B cell (primary cell): ENCODE results near the gene CETN3. TPM values are rescaled to one million over a fixed set of nuclear protein-coding genes. Genes with fewer than 3 reads are reported as not detected.

Experiments
- ATAC-seq: fragments of 200-7000 bp; cut with Tn5 transposase; one replicate; pipeline ENCODE4 v1.10.0; 2021; ENCODE audit warnings: low read depth, mild to moderate bottlenecking, moderate number of reproducible peaks, moderate library complexity
- CTCF ChIA-PET: fragments of 350-600 bp; sonication (Branson Sonifier 250); formaldehyde crosslinking; loops from one replicate; lab custom pipeline; 2021; ENCODE audit warnings: antibody characterized with exemption, inconsistent platforms; lab: Charles Lee
- POLR2A ChIA-PET: fragments of 350-600 bp; sonication (Branson Sonifier 250); formaldehyde crosslinking; loops from one replicate; lab custom pipeline; 2021; ENCODE audit warnings: antibody characterized with exemption; lab: Charles Lee
- DNase-seq: peaks from one replicate; pipeline ENCODE4 v3.0.0; 2013
- H2AFZ ChIP-seq: 2 replicates; pipeline ENCODE4 v1.6.1; 2012; ENCODE audit warnings: mild to moderate bottlenecking, low read depth, low read length; ENCODE audit not compliant: insufficient read depth, poor library complexity, severe bottlenecking
- H3K27ac ChIP-seq, 2 donors: 1 replicate in 1 of 2; 2 replicates in 1 of 2; pipeline ENCODE4 v1.5.1; 2012 to 2013; ENCODE audit warnings: low read length in 2 of 2, mild to moderate bottlenecking in 2 of 2, moderate library complexity in 1 of 2
- H3K27me3 ChIP-seq, 4 experiments: fragments of 200-600 bp in 1 of 4; sonication (generic) in 1 of 4; replicated peaks in 1 of 4; 1 replicate in 2 of 4; 2 replicates in 2 of 4; pipeline versions ENCODE4 v1.6.1 to v1.7.0; 2013 to 2016; ENCODE audit warnings: low read length in 3 of 4, mild to moderate bottlenecking in 2 of 4, mixed read lengths in 1 of 4, moderate library complexity in 1 of 4; ENCODE audit not compliant: insufficient read depth in 4 of 4, control insufficient read depth in 3 of 4; ENCODE audit errors: control extremely low read depth in 1 of 4
- H3K36me3 ChIP-seq, 2 experiments: replicated peaks in 1 of 2; 1 replicate in 1 of 2; 2 replicates in 1 of 2; pipeline versions ENCODE4 v1.6.1 to v1.7.1; 2013; ENCODE audit warnings: low read length in 1 of 2; ENCODE audit not compliant: insufficient read depth in 2 of 2, control insufficient read depth in 1 of 2; ENCODE audit errors: control extremely low read depth in 1 of 2, extremely low read depth in 1 of 2
- H3K4me1 ChIP-seq, 2 donors: fragments of 200-600 bp in 1 of 2; sonication (generic) in 1 of 2; 1 replicate in 1 of 2; 2 replicates in 1 of 2; pipeline versions ENCODE4 v1.5.1 to v1.6.1; 2013 to 2017; ENCODE audit warnings: low read length in 2 of 2; ENCODE audit not compliant: control insufficient read depth in 2 of 2, insufficient read depth in 2 of 2
- H3K4me2 ChIP-seq: replicated peaks from 2 replicates; pipeline ENCODE3; 2012; ENCODE audit warnings: mild to moderate bottlenecking, low read depth, low read length; ENCODE audit not compliant: poor library complexity, severe bottlenecking
- H3K4me3 ChIP-seq, 5 experiments: fragments of 200-600 bp in 1 of 5; sonication (generic) in 1 of 5; 1 replicate in 3 of 5; 2 replicates in 2 of 5; pipeline versions ENCODE4 v1.5.1 to v1.7.0; 2011 to 2016; ENCODE audit warnings: low read length in 4 of 5, mild to moderate bottlenecking in 4 of 5, low read depth in 2 of 5, control low read depth in 1 of 5, moderate library complexity in 1 of 5; ENCODE audit not compliant: insufficient read depth in 1 of 5; ENCODE audit errors: control extremely low read depth in 1 of 5, extremely low read depth in 1 of 5
- H3K79me2 ChIP-seq: fragments of 200-600 bp; sonication (generic); one replicate; pipeline ENCODE4 v1.6.0; 2016; ENCODE audit warnings: low read length; ENCODE audit not compliant: control insufficient read depth, insufficient read depth
- H3K9ac ChIP-seq: fragments of 200-600 bp; sonication (generic); 2 replicates; pipeline ENCODE4 v1.6.1; 2017; ENCODE audit warnings: mild to moderate bottlenecking, low read length, moderate library complexity
- H3K9me3 ChIP-seq, 3 donors: one replicate each; pipeline versions ENCODE4 v1.6.1 to v1.7.1; 2013; ENCODE audit warnings: low read length in 2 of 3; ENCODE audit not compliant: control insufficient read depth in 2 of 3, insufficient read depth in 1 of 3; ENCODE audit errors: control extremely low read depth in 1 of 3
- H4K20me1 ChIP-seq: 2 replicates; pipeline ENCODE4 v1.6.0; 2012; ENCODE audit warnings: mild to moderate bottlenecking, low read length; ENCODE audit not compliant: insufficient read depth, control insufficient read depth, poor library complexity, severe bottlenecking
- H3K27ac Mint-ChIP-seq: one replicate; pipeline ENCODE4 v1.8.0; 2021; ENCODE audit warnings: mixed read lengths
- H3K27me3 Mint-ChIP-seq: one replicate; pipeline ENCODE4 v1.8.0; 2021; ENCODE audit warnings: mixed read lengths
- H3K4me1 Mint-ChIP-seq: one replicate; pipeline ENCODE4 v1.8.0; 2021; ENCODE audit warnings: mixed read lengths
- H3K4me3 Mint-ChIP-seq: one replicate; pipeline ENCODE4 v1.8.0; 2021; ENCODE audit warnings: mixed read lengths
- H3K9me3 Mint-ChIP-seq: one replicate; pipeline ENCODE4 v1.8.0; 2022; ENCODE audit warnings: mixed read lengths; ENCODE audit not compliant: insufficient read depth
- EZH2 ChIP-seq: IDR thresholded peaks from 2 replicates; pipeline ENCODE4 v1.6.1; 2012; ENCODE audit warnings: borderline replicate concordance, low read depth, mild to moderate bottlenecking, moderate library complexity, low read length; ENCODE audit not compliant: insufficient read depth, poor library complexity, severe bottlenecking
- WGBS: methylation state at CpG from one replicate; pipeline ENCODE4 v1.1.5; 2013; ENCODE audit warnings: missing lambda C conversion rate; ENCODE audit not compliant: insufficient coverage; 5-methylcytosine and 5-hydroxymethylcytosine counted together
- intact Hi-C: fragments of 100-400 bp; cut with micrococcal nuclease; formaldehyde crosslinking; loops from one replicate; pipeline ENCODE4 v1.10.0; 2022
- polyA plus RNA-seq: library from polyadenylated mRNA; depleted of rRNA; stranded (reverse); fragments of >200 nt; gene quantifications from 2 replicates; pipeline ENCODE4 v1.2.3, GENCODE V29; 2012
- total RNA-seq, 2 donors: library from RNA; stranded (reverse); fragments of 120-200 nt in 1 of 2; gene quantifications; 1 replicate in 1 of 2; 2 replicates in 1 of 2; pipeline versions ENCODE4 v1.2.3 to v1.2.4, GENCODE V29; 2013 to 2022
- TF ChIP-seq, protein P1 (sequence below): fragments of 200-600 bp; IDR thresholded peaks from one replicate; pipeline ENCODE4 v1.8.0; 2022; ENCODE audit warnings: antibody characterized with exemption, mild to moderate bottlenecking

The CETN3 gene
- total and polyA plus RNA-seq, 2 donors (not counting 1 experiment from before 2014, with no cell fraction given) = 1.5 to 18.0 TPM

DNA sequence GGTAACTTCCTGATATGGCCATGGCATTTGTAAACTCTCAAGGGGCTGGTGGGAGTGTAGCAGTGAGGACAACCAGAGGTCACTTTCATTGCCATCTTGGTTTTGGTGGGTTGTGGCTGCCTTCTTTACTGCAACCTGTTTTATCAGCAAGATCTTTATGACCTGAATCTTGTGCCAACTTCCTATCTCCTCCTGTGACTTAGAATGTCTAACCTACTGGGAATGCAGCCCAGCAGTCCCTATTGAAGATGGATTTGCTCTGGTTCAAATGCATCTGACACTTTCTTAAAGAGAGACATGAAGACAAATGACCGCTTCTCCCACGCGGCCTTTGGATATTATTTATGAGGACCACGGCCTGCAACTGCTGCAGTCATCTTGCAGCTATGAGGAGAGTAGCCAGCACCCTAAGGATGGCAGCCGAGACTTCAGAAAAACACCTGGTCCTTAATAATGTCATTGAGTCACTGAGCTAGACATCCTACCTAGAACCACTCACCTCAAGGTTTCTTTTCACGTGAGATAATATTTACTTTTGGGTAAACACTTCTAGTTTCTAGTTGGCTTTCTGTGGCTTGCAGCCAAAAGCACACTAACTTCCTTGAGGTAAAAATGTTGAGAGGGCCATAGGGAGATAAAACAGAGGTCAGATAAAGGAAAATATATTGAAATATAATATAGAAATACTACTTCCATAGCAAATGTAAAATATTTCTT is 28.2 kb downstream of the CETN3 start:
- Histone ChIP-seq H3K79me2 (no peaks in the 10 kb centered on the region), H3K9me3 (no peaks in the 10 kb centered on the region), H3K36me3 (no peaks in the 10 kb centered on the region), H3K4me2 (no peak overlapping the region), H3K27ac (no peak overlapping the region), H3K27me3 (peaks cover 0 to 3% (median 0%) of the 10 kb centered on the region in 4 experiments), H3K4me3 (no peak overlapping the region), H3K4me1 (no peaks in the 10 kb centered on the region), H2AFZ (no peak overlapping the region), H3K9ac (no peak overlapping the region), H4K20me1 (no peaks in the 10 kb centered on the region)
- Mint-ChIP-seq H3K4me3 (no peak overlapping the region), H3K4me1 (no peaks in the 10 kb centered on the region), H3K27ac (no peak overlapping the region), H3K9me3 (no peaks in the 10 kb centered on the region), H3K27me3 (peaks cover 9% of the 10 kb centered on the region)
- CTCF ChIA-PET = no interaction called here
- ATAC-seq (no peak), DNase-seq (no peak)
- intact Hi-C loops = no loop called here
- 97% methylated on average over 4 of the region's 6 CpGs for WGBS
- no peak for TF ChIP-seq EZH2
- TF ChIP-seq, protein P1, sequence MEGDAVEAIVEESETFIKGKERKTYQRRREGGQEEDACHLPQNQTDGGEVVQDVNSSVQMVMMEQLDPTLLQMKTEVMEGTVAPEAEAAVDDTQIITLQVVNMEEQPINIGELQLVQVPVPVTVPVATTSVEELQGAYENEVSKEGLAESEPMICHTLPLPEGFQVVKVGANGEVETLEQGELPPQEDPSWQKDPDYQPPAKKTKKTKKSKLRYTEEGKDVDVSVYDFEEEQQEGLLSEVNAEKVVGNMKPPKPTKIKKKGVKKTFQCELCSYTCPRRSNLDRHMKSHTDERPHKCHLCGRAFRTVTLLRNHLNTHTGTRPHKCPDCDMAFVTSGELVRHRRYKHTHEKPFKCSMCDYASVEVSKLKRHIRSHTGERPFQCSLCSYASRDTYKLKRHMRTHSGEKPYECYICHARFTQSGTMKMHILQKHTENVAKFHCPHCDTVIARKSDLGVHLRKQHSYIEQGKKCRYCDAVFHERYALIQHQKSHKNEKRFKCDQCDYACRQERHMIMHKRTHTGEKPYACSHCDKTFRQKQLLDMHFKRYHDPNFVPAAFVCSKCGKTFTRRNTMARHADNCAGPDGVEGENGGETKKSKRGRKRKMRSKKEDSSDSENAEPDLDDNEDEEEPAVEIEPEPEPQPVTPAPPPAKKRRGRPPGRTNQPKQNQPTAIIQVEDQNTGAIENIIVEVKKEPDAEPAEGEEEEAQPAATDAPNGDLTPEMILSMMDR = no peak
- POLR2A ChIA-PET = no interaction called here

DNA sequence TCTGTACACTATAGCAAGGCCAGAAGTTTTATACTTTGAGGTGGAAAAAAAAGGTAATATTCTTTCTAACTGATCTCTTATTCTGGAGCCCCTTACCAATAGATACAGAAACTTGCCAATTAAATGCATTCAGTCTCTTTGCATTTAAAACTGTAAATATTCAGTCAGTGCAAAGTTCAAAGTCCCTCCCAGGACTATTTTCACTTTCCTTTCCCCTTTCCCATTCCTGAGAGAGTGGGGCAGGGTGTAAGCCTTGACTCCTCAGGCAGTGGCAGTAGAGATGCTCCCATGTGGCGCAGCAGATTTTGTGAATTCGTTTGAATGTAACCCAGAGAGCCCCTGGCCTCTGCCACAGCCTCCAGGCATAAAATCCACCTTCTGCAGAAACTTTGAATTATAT is 29.9 kb downstream of the CETN3 start:
- TF ChIP-seq EZH2 = no peak
- no peaks in the 10 kb centered on the region for H3K4me1 Mint-ChIP-seq
- ChIA-PET POLR2A (no interaction called here), CTCF (no interaction called here)
- H3K4me3 Mint-ChIP-seq = no peak overlapping the region
- peaks cover 10% of the 10 kb centered on the region for H3K27me3 Mint-ChIP-seq
- ATAC-seq = no peak
- H3K27ac ChIP-seq = no peak overlapping the region
- no peak for DNase-seq
- H4K20me1 ChIP-seq = no peaks in the 10 kb centered on the region
- no peak overlapping the region for H3K4me3 ChIP-seq
- 93% methylated on average over 2 of the region's 2 CpGs for WGBS
- intact Hi-C loops = no loop called here
- H3K4me1 ChIP-seq = no peaks in the 10 kb centered on the region
- H3K9me3 Mint-ChIP-seq = no peaks in the 10 kb centered on the region
- H3K27ac Mint-ChIP-seq = no peak overlapping the region
- H3K79me2 ChIP-seq = no peaks in the 10 kb centered on the region
- peaks cover 0 to 3% (median 0%) of the 10 kb centered on the region in 4 experiments for H3K27me3 ChIP-seq
- H3K9me3 ChIP-seq = no peaks in the 10 kb centered on the region
- no peak overlapping the region for H3K9ac ChIP-seq
- H3K36me3 ChIP-seq = no peaks in the 10 kb centered on the region
- H3K4me2 ChIP-seq = no peak overlapping the region
- H2AFZ ChIP-seq = no peak overlapping the region
